ENCODE measurements around the gene CAMTA1.

DNA sequence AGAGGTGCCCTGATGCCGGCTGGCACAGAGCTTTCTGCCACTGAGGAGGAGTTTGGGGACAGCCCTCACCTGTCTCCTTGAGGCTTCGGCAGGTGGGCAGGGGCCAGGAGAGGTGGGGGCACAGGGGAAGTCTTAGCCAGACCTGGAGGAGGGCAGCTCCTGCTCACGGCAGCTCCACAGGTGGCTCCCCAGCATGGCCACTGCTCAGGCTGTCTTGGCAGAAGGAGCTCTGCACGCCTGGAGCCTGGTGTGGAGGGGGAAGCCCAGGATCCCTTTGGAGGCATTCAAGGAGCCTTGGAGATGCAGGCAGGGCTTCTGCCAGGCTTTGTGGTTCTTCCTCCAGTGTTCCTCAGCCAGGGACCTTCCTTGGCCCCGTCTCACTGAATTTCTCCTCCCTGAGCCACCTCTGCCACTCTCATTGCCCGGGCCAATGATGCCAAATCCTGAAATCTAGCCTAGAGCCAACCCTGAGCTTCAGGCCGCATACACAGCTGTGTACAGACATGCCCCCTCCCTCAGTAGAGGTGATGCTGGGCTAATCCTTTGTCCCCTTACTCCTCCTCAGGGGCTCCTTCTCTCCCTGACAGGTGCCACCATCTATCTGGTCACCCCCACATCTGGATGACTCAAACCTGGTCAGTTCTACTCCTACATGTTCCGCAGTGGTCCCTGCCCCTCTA lies 734.1 kb downstream of the CAMTA1 start:
- TF ChIP-seq, protein P1, sequence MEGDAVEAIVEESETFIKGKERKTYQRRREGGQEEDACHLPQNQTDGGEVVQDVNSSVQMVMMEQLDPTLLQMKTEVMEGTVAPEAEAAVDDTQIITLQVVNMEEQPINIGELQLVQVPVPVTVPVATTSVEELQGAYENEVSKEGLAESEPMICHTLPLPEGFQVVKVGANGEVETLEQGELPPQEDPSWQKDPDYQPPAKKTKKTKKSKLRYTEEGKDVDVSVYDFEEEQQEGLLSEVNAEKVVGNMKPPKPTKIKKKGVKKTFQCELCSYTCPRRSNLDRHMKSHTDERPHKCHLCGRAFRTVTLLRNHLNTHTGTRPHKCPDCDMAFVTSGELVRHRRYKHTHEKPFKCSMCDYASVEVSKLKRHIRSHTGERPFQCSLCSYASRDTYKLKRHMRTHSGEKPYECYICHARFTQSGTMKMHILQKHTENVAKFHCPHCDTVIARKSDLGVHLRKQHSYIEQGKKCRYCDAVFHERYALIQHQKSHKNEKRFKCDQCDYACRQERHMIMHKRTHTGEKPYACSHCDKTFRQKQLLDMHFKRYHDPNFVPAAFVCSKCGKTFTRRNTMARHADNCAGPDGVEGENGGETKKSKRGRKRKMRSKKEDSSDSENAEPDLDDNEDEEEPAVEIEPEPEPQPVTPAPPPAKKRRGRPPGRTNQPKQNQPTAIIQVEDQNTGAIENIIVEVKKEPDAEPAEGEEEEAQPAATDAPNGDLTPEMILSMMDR (IDR thresholded peaks at IDR 0.05) = no peak
- no peak for TF ChIP-seq EP300 (IDR thresholded peaks at IDR 0.05)
- TF ChIP-seq POLR2A (IDR thresholded peaks at IDR 0.05) = no peak
- no peak for TF ChIP-seq POLR2AphosphoS5 (IDR thresholded peaks at IDR 0.05)

All from stomach (tissue), 4 donors.